ENCODE results near the gene NCDN.

Gene NCDN

DNA sequence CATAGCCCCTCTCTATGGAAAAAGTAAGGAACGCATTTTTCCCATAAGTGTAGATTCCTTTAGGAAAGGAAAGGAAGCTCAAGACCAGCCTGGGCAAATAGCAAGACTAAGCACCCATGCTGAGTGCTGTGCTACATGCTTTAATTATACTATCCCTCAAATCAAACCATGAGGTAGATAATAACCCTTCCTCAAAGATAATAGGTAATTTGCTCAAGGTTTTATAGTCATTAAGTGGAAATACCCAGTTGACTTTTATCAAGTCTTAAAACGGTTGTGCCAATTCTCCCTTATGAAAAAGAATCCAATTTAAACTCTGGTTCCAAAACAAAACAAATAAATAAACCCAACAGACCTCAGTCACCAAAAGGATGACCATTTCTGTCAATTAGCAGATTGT, 3.7 kb upstream of the NCDN start:
- H2BK120ac ChIP-seq (ENCODE audit: low read depth, low read length), result no peak overlapping the region
- H3K4me1 ChIP-seq (ENCODE audit: control insufficient read depth, insufficient read depth, low read depth, low read length), result peaks cover 5% of the 10 kb centered on the region

DNA sequence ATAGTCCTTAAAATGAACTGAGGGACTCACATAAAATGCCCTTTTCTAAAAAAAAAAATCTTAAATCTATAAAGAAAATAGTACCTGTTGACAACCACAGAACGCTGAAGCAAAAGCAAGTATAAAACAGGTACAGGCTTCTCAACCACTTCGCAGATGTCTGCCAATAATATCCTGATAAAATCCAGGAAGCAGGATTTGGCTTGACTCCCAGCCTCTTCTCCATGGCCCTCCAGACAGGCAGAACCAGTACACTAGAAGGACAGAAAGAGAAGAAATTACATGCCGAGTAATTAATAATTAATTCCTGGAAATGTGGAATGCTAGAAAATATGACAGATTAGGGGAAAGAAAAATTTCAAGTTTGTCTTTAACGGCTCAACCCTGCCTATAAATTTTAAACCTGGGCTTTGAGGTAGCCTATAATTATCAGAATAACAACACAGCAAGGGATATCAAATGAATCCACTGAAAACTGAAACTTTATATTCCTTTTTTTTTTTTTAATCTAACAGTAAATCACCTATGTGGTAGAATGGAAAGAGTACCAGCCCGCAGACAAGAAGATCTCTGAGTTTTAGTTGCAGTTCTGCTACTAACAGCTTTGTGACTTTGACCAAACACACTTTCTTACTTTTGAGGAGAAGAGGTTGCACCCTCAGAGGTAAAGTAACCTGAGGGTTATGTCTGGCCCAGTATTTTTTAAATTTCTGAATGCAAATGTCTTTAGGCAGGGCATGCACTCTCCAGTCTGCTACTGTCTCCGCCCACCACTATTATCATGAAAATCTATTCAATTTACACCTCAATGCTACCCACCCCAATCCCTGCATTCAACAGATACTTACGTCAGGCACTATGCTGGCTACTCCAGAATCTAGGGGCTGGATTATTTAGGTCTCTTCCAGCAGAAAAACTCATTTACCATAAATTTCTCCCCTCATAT, 3.1 kb upstream of the NCDN start:
- peaks cover 12% of the 10 kb centered on the region for H3K4me1 ChIP-seq (ENCODE audit: control insufficient read depth, insufficient read depth, low read depth, low read length)
- H3K9me3 ChIP-seq (ENCODE audit: control insufficient read depth, low read length), result no peaks in the 10 kb centered on the region
- WGBS, result 81% methylated on average over 5 of the region's 7 CpGs
- peaks cover 21% of the 10 kb centered on the region for H3K79me1 ChIP-seq (replicated peaks; ENCODE audit: low read length, poor library complexity, severe bottlenecking)
- DNase-seq, result no peak
- H3K23ac ChIP-seq (ENCODE audit: low read length in 2 of 2), result no peak overlapping the region
- no peak overlapping the region for H3K27ac ChIP-seq (ENCODE audit: low read length, poor library complexity, severe bottlenecking)
- H2AK5ac ChIP-seq (ENCODE audit: low read length, severe bottlenecking), result no peak overlapping the region
- no peak overlapping the region for H4K8ac ChIP-seq (ENCODE audit: low read length)
- no peak overlapping the region for H3K14ac ChIP-seq (ENCODE audit: low read length in 2 of 2)
- no peak overlapping the region for H2AFZ ChIP-seq (ENCODE audit: low read depth, low read length)
- no peaks in the 10 kb centered on the region for H3K27me3 ChIP-seq (ENCODE audit: control insufficient read depth in 1 of 2, insufficient read depth in 1 of 2, low read length in 2 of 2)
- H2BK15ac ChIP-seq (ENCODE audit: low read depth, poor library complexity, severe bottlenecking), result no peak overlapping the region
- H2BK120ac ChIP-seq (ENCODE audit: low read depth, low read length), result no peak overlapping the region
- peak overlapping the region in 1 of 2 experiments; percentile 96 for H3K4me3 ChIP-seq (ENCODE audit: insufficient read depth in 1 of 2, low read depth in 1 of 2, low read length in 2 of 2)
- no peak overlapping the region for H3K4me2 ChIP-seq (ENCODE audit: low read length, poor library complexity, severe bottlenecking)
- H3K4ac ChIP-seq (ENCODE audit: low read depth in 1 of 2, low read length in 2 of 2), result no peak overlapping the region
- H3K18ac ChIP-seq (ENCODE audit: low read depth in 1 of 2, low read length in 2 of 2), result no peak overlapping the region
- H3K36me3 ChIP-seq (ENCODE audit: control insufficient read depth in 1 of 2, insufficient read depth in 2 of 2, low read depth in 1 of 2, low read length in 2 of 2), result peaks cover 12 to 47% of the 10 kb centered on the region in 2 experiments
- H4K91ac ChIP-seq (ENCODE audit: low read length), result no peak overlapping the region
- H2BK12ac ChIP-seq (ENCODE audit: low read length in 2 of 2), result no peak overlapping the region
- H2BK5ac ChIP-seq (ENCODE audit: low read depth, low read length, poor library complexity, severe bottlenecking), result no peak overlapping the region
- H3K9ac ChIP-seq (ENCODE audit: low read length), result peak overlapping the region; percentile 96

More for the DNA sequence above, 3.7 kb upstream of the NCDN start:
- no peak overlapping the region for H3K4ac ChIP-seq (ENCODE audit: low read depth in 1 of 2, low read length in 2 of 2)
- 75% methylated on average over 2 of the region's 2 CpGs for WGBS
- H2BK15ac ChIP-seq (ENCODE audit: low read depth, poor library complexity, severe bottlenecking), result no peak overlapping the region
- H3K4me3 ChIP-seq (ENCODE audit: insufficient read depth in 1 of 2, low read depth in 1 of 2, low read length in 2 of 2), result no peak overlapping the region
- DNase-seq, result no peak
- H4K91ac ChIP-seq (ENCODE audit: low read length), result no peak overlapping the region
- H2AK5ac ChIP-seq (ENCODE audit: low read length, severe bottlenecking), result no peak overlapping the region
- H3K27me3 ChIP-seq (ENCODE audit: control insufficient read depth in 1 of 2, insufficient read depth in 1 of 2, low read length in 2 of 2), result no peaks in the 10 kb centered on the region
- H2AFZ ChIP-seq (ENCODE audit: low read depth, low read length), result no peak overlapping the region
- H3K14ac ChIP-seq (ENCODE audit: low read length in 2 of 2), result no peak overlapping the region
- H2BK5ac ChIP-seq (ENCODE audit: low read depth, low read length, poor library complexity, severe bottlenecking), result no peak overlapping the region
- H3K36me3 ChIP-seq (ENCODE audit: control insufficient read depth in 1 of 2, insufficient read depth in 2 of 2, low read depth in 1 of 2, low read length in 2 of 2), result peaks cover 12 to 54% of the 10 kb centered on the region in 2 experiments
- H3K27ac ChIP-seq (ENCODE audit: low read length, poor library complexity, severe bottlenecking), result no peak overlapping the region
- H3K9me3 ChIP-seq (ENCODE audit: control insufficient read depth, low read length), result no peaks in the 10 kb centered on the region
- no peak overlapping the region for H4K8ac ChIP-seq (ENCODE audit: low read length)
- H3K79me1 ChIP-seq (replicated peaks; ENCODE audit: low read length, poor library complexity, severe bottlenecking), result peaks cover 18% of the 10 kb centered on the region
- H2BK12ac ChIP-seq (ENCODE audit: low read length in 2 of 2), result no peak overlapping the region
- no peak overlapping the region for H3K4me2 ChIP-seq (ENCODE audit: low read length, poor library complexity, severe bottlenecking)
- no peak overlapping the region for H3K9ac ChIP-seq (ENCODE audit: low read length)
- no peak overlapping the region for H3K18ac ChIP-seq (ENCODE audit: low read depth in 1 of 2, low read length in 2 of 2)
- no peak overlapping the region for H3K23ac ChIP-seq (ENCODE audit: low read length in 2 of 2)

DNA sequence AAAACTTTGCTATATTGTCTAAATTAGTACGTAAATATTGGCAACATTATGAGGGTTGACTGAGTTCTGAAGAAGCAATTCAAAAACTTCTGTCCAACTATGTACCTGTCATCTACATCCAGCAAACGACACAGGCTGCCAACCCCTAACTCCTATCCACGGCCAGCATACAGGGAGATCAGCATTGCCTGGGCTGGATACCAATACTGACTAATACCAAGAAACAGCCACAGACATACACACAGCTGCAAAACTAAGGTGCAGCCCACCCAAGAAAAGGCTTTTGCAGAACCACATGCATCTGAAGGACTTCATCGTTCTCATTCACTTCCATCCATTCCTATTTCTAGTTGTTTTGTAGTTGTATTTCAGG, 2.4 kb upstream of the NCDN start:
- no peak for DNase-seq
- H2AK5ac ChIP-seq (ENCODE audit: low read length, severe bottlenecking), result no peak overlapping the region
- no peak overlapping the region for H3K18ac ChIP-seq (ENCODE audit: low read depth in 1 of 2, low read length in 2 of 2)
- 80% methylated on average over 3 of the region's 4 CpGs for WGBS
- H2BK5ac ChIP-seq (ENCODE audit: low read depth, low read length, poor library complexity, severe bottlenecking), result no peak overlapping the region
- peaks cover 23% of the 10 kb centered on the region for H3K79me1 ChIP-seq (replicated peaks; ENCODE audit: low read length, poor library complexity, severe bottlenecking)
- H2BK12ac ChIP-seq (ENCODE audit: low read length in 2 of 2), result no peak overlapping the region
- H3K23ac ChIP-seq (ENCODE audit: low read length in 2 of 2), result no peak overlapping the region
- H3K36me3 ChIP-seq (ENCODE audit: control insufficient read depth in 1 of 2, insufficient read depth in 2 of 2, low read depth in 1 of 2, low read length in 2 of 2), result peaks cover 13 to 44% of the 10 kb centered on the region in 2 experiments
- H3K27me3 ChIP-seq (ENCODE audit: control insufficient read depth in 1 of 2, insufficient read depth in 1 of 2, low read length in 2 of 2), result no peaks in the 10 kb centered on the region
- no peak overlapping the region for H2AFZ ChIP-seq (ENCODE audit: low read depth, low read length)
- H2BK120ac ChIP-seq (ENCODE audit: low read depth, low read length), result no peak overlapping the region
- no peak overlapping the region for H4K8ac ChIP-seq (ENCODE audit: low read length)
- H2BK15ac ChIP-seq (ENCODE audit: low read depth, poor library complexity, severe bottlenecking), result no peak overlapping the region
- H3K9me3 ChIP-seq (ENCODE audit: control insufficient read depth, low read length), result no peaks in the 10 kb centered on the region
- H3K14ac ChIP-seq (ENCODE audit: low read length in 2 of 2), result no peak overlapping the region
- H3K4ac ChIP-seq (ENCODE audit: low read depth in 1 of 2, low read length in 2 of 2), result no peak overlapping the region
- peak overlapping the region; percentile 96 for H3K9ac ChIP-seq (ENCODE audit: low read length)
- no peak overlapping the region for H3K27ac ChIP-seq (ENCODE audit: low read length, poor library complexity, severe bottlenecking)
- H3K4me1 ChIP-seq (ENCODE audit: control insufficient read depth, insufficient read depth, low read depth, low read length), result peaks cover 12% of the 10 kb centered on the region
- no peak overlapping the region for H4K91ac ChIP-seq (ENCODE audit: low read length)
- no peak overlapping the region for H3K4me2 ChIP-seq (ENCODE audit: low read length, poor library complexity, severe bottlenecking)
- peak overlapping the region in 1 of 2 experiments; percentile 96 for H3K4me3 ChIP-seq (ENCODE audit: insufficient read depth in 1 of 2, low read depth in 1 of 2, low read length in 2 of 2)

DNA sequence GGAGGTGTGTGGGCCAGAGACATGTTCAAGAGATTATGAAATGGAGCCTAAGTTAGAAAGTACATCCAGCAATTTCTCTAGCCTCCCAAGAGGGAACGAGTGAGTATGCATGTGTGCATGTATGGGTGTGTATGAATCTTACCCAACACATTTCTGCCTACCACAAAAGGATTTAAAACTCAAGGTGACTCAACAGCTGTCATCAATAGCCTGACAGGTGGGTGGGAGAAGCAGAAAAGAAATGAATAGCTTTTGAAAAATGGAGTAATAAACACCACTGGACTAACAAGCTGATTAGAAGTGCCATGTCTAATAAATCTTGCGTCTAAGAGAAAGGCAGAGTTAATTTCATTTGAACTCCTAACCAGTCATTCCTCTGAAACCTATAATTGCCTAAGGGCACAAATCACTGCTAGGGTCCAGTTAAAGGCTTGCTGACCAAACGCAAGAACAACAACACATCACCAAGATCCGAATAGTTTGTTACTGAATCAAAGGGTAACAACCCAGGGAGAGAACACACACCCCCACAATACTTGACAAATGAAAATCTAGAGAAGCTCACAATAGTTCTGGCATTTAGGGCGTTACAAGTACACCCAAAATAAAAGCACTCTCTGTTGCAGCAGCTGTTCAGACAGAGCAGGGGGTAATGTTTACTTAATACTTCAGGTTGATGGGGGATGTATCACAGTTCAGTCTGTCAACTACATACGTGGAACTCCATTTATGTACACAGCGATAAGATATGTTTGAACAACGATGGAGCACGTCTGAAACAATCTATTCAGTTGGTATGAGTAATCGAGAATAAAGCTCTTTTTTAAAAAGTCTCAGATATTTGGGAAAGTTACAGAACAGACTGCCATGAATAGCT, 1.8 kb upstream of the NCDN start:
- Histone ChIP-seq H2BK15ac (ENCODE audit: low read depth, poor library complexity, severe bottlenecking) (no peak overlapping the region), H2AFZ (ENCODE audit: low read depth, low read length) (no peak overlapping the region), H4K91ac (ENCODE audit: low read length) (no peak overlapping the region), H3K18ac (ENCODE audit: low read depth in 1 of 2, low read length in 2 of 2) (no peak overlapping the region), H2BK120ac (ENCODE audit: low read depth, low read length) (no peak overlapping the region), H3K14ac (ENCODE audit: low read length in 2 of 2) (no peak overlapping the region), H3K4me1 (ENCODE audit: control insufficient read depth, insufficient read depth, low read depth, low read length) (peaks cover 17% of the 10 kb centered on the region), H2AK5ac (ENCODE audit: low read length, severe bottlenecking) (no peak overlapping the region), H2BK12ac (ENCODE audit: low read length in 2 of 2) (no peak overlapping the region), H3K36me3 (ENCODE audit: control insufficient read depth in 1 of 2, insufficient read depth in 2 of 2, low read depth in 1 of 2, low read length in 2 of 2) (peaks cover 20 to 43% of the 10 kb centered on the region in 2 experiments), H3K4ac (ENCODE audit: low read depth in 1 of 2, low read length in 2 of 2) (no peak overlapping the region), H2BK5ac (ENCODE audit: low read depth, low read length, poor library complexity, severe bottlenecking) (no peak overlapping the region), H3K4me2 (ENCODE audit: low read length, poor library complexity, severe bottlenecking) (peak overlapping the region; percentile 65), H3K27me3 (ENCODE audit: control insufficient read depth in 1 of 2, insufficient read depth in 1 of 2, low read length in 2 of 2) (no peaks in the 10 kb centered on the region), H3K79me1 (replicated peaks; ENCODE audit: low read length, poor library complexity, severe bottlenecking) (peaks cover 27% of the 10 kb centered on the region), H3K9ac (ENCODE audit: low read length) (peak overlapping the region; percentile 96), H3K23ac (ENCODE audit: low read length in 2 of 2) (no peak overlapping the region), H3K27ac (ENCODE audit: low read length, poor library complexity, severe bottlenecking) (no peak overlapping the region), H4K8ac (ENCODE audit: low read length) (no peak overlapping the region), H3K9me3 (ENCODE audit: control insufficient read depth, low read length) (no peaks in the 10 kb centered on the region), H3K4me3 (ENCODE audit: insufficient read depth in 1 of 2, low read depth in 1 of 2, low read length in 2 of 2) (peak overlapping the region in 1 of 2 experiments; percentile 96)
- WGBS, result 70% methylated on average over 9 of the region's 10 CpGs
- DNase-seq, result no peak

Data from mesenchymal stem cell (in vitro differentiated cells and primary cell).